Measurements from ENCODE around the gene STARD10.

STARD10 gene

GRCh38 chr11:72722050-72722748 is 71.6 kb downstream of the STARD10 start:
- DNase-seq, result peak; percentile 71 to 74

DNA sequence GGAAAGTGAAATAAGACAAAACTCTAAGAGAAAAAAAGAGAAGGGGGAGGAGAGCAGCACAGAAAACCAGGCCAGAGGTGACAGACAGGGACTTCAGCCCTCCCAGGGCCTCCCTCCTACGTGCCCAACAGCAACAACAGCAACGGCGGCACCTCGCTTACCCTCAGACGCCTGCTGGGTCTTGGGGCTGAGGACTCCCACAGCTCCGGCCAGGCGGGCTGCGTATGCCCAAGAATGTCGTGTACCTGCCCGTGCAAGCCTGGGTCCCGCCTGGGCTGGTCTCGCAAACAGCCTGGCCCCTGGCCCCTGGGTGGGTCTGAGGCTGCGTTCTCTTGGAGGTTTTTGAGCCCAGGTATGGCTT is 72.2 kb downstream of the STARD10 start:
- DNase-seq, result peak in 1 of 2 donors; percentile 15

DNA sequence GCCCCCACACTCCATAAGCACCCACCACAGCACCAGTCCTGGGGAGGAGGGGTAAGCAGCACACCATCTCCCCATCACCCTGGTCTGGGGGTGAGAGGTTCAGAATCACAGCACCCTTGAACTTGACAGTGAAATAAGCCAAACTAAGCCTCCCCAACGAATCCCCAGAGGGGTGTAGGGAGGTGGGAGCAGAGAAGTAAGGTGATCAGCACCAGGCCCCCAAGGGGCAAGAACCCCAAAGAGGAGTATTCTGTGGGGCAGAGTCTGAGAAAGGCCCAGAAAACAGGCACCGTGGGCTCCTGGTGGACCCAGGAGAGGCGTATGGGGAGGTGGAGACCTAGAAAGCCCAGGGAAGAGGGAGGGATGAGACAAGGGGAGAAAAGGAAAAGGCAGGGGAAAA is 72.6 kb downstream of the STARD10 start:
- DNase-seq, result no peak

GRCh38 chr11:72720784-72721183 is 73.1 kb downstream of the STARD10 start:
- no peak for DNase-seq

DNA sequence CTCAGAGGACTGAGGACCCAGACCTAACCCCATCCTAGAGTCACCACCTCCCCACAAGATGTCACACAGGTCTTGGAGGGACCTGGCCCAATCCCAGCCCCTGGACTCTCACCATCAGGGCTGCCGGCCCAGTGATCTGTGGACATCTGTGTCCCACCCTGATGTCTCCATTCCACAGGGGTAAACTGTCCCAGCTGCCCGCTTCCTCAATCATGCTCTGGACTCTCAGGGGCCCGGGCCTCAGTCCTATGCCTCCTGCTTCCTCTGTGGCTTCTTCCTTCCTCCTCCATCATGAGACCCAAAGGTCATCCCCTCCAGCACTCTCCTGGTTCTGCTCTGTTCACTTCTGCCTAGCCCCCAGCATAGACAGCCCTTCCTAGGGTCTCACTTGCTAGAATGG is 73.8 kb downstream of the STARD10 start:
- no peak for DNase-seq

- no peak for DNase-seq
These were observed 74.3 kb downstream of the STARD10 start for GRCh38 chr11:72719551-72719950.

DNA sequence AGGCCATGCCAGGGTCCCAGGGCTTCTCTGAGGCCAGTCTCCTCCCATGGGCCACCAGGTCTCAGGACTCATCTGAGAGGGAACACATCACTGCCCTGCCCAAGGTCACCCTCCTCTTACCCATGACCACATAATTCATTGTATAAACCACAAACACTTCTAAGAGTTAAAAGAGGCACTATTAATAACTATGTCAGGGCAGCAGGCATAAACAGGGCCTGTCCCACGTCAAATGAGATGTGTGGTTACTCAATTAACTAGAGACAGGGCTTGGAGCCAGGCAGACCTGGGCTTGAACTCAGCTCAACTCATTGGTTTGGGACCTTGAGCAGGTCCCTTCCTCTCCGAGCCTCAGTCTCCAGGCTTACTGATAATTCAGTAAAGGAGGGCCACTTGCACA is 74.7 kb downstream of the STARD10 start:
- no peak for DNase-seq

GRCh38 chr11:72718101-72718501 is 75.7 kb downstream of the STARD10 start:
- no peak for DNase-seq

DNA sequence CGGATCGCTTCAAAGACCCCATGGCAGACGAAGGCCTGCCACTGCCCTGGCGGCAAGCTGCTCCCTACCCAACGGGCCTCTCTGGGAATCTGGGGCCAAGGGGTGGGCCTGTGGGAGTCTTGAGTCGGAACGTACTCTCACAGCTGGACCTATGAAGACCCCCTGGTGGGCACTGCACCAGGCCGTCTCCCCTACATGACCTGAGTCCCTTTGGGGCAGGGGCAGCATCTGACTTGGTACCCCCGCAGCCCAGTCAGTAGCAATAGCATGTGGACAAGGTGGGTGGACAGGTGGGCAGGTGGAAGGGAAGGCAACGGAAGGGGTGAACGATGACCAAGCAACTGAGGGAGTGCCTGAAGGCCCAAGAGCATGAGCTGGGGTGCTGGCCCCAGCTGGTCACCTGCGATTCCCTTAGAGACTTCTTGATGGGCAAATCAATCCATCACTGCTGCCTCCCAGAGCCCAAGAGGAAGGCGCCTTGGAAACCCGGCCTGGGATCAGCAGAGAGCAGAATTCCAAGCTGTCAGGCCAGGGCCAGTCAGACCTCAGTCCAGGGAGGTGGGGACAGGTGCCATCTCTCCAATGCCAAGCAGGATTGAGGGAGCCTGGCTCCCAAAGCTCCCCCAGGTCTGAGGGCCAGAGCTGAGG is 76.9 kb downstream of the STARD10 start:
- DNase-seq, result no peak

DNA sequence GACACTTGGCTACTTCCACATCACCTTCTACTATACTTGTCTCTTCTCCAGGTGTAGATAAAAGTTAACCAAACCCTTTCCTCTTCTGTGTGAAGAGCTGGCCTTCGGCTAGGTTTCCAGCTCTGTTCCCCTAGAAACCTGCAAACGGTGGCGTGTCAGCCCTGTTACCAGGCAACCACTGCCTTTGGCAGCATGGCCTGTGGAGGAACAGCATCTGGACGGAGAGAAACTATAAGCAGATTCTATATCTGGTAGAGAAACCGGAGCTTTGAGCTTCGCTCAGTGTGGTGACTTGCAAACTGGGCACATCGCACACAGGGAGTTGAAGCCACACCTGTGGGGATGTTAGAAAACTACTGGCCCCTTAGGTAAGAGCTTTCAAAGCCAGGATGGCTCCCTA is 77.6 kb downstream of the STARD10 start:
- DNase-seq, result no peak

DNA sequence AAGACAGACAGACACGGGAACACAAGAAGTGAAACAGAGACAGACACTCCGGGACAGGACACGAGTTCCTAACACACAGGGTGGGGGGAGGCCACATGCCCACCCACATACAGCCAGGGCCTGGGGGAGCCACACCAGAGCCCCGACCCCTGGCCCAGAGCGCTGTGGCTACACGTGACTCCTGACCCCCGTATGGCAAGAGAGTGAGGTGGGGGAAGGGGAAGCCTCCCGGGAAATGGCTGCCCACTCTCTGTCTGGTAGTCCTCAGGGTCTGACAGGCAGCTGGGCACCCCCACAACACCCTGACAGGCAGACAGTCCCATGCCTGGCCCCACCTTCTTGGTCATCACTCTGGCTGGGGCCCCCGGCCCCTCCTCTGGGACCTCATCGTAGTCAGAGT is 81.0 kb downstream of the STARD10 start:
- DNase-seq, result no peak

GRCh38 chr11:72712168-72712751 is 81.6 kb downstream of the STARD10 start:
- no peak for DNase-seq

GRCh38 chr11:72711141-72711540 is 82.7 kb downstream of the STARD10 start:
- DNase-seq, result no peak

DNA sequence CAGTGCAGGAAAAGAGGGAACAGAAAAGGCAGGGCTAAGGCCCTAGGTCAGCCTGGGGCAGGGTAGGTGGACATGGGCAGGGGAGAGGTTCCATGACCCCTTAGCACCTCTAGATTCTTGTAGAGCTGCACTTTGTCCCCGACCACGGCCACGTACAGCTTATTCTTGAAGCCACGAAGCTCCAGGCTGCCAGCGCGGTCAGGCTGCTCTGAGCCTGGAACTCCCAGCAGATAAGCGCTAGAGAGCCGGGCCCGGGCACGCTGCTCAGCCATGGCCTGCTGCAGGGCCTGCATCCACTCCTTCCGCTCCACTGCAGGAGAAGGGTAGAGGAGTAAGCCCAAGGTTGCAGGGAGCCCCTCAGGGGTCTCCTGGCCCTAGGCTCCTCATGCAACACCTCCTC is 83.6 kb downstream of the STARD10 start:
- no peak for DNase-seq

GRCh38 chr11:72709478-72710238 is 84.2 kb downstream of the STARD10 start:
- DNase-seq, result no peak

GRCh38 chr11:72707032-72707431 is 86.8 kb downstream of the STARD10 start:
- no peak for DNase-seq

GRCh38 chr11:72706579-72706978 is 87.3 kb downstream of the STARD10 start:
- no peak for DNase-seq

DNA sequence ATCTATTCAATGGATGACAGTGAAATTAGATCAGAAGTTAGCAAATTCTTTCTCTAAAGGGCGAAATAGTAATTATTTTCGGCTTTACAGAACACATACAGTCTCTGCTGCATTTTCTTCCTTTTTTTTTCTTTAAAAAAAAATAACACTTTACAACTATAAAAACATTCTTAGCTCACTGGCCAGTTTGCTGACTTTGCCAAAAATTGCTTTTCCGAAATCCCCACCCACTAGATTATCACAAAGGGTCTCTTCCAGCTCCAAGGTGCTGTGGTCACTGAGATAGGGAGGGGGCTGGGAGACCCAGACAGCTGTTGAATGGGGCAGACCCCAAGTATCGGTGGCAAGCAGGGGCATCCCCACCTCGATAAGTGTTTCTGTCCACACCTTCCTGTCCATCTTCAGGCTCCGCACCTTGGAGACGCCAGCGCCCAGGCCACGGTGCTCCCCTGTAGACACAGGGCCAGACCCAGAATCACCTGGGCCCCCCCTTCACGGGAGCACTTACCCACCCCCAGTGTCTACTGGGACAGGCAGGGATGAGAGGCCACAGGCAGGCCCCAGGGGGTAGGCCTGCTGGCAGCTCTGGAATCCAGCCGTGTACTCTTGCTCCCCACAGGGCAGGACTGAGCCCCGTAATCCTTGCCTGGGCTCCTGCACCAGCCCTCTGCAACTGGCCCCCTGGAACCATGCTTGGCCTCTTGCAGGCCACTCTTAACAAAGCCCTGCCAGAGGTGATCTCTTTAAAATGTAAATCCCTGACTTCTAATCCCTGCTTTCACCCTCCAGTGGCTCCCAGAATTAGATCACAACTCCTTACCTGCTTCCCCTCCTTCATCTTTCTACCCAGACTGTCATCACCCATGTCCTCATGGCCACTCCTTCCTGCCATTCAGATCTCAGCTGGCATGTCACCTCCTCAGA is 88.1 kb downstream of the STARD10 start:
- no peak for DNase-seq

DNA sequence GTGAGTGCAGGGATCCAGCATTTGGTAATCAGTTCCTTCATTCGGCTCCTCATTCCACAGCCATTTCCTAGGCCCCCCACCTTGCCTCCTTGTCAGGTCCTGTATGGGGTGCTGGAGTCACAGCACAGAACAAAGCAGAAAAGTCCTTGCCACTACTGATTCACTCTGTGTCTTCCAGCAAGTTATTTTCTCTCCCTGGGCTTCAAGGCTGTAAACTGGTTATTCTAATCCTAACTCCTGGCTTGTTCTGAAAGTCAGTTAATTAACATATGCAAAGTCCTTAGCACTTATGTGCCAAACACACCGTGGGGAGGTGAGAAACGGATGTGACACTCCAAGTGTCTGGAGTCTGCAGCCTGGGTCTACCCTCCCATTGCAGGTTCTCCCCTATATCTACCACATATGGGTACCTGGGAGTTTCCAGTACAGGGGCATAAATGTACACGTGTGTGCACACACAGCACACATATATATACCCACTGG is 89.0 kb downstream of the STARD10 start:
- no peak for DNase-seq

All from stimulated activated CD4-positive, alpha-beta T cell treated with anti-CD3 and anti-CD28 coated beads, Interleukin-2, amount 100 ng/mL, for 48 hours (primary cell).